Ramos (cell line): ENCODE measurements around the gene ADAMTS15.
"Not testable (repeated sequence)": the region's sequence is repeated elsewhere in the genome, so short reads cannot be mapped to it uniquely, and the experiment has no call there.

Source experiments
- in situ Hi-C: fragments of 300-500 bp; cut with MboI; formaldehyde crosslinking; loops from one replicate; pipeline ENCODE4 v1.14.3; 2022; ENCODE audit warnings: low sequenced_read_pairs; ENCODE audit not compliant: unreplicated experiment

Gene ADAMTS15

GRCh38 chr11:130434521-130435223 lies 13.8 kb upstream of the ADAMTS15 start:
- in situ Hi-C loops = no loop called here

- in situ Hi-C loops = no loop called here
Observed at GRCh38 chr11:130435671-130436070, 12.8 kb upstream of the ADAMTS15 start.

- in situ Hi-C loops = no loop called here
Observed at GRCh38 chr11:130436171-130436570, 12.3 kb upstream of the ADAMTS15 start.

GRCh38 chr11:130437848-130438247 lies 10.6 kb upstream of the ADAMTS15 start:
- in situ Hi-C loops = no loop called here

- in situ Hi-C loops = not testable (repeated sequence)
Observed at GRCh38 chr11:130438401-130439159, 9.9 kb upstream of the ADAMTS15 start.

GRCh38 chr11:130439160-130439519 lies 9.3 kb upstream of the ADAMTS15 start:
- in situ Hi-C loops = no loop called here

- in situ Hi-C loops = no loop called here
Observed at GRCh38 chr11:130439876-130440275, 8.6 kb upstream of the ADAMTS15 start.

GRCh38 chr11:130441719-130442118 lies 6.7 kb upstream of the ADAMTS15 start:
- in situ Hi-C loops = no loop called here

GRCh38 chr11:130442737-130443136 lies 5.7 kb upstream of the ADAMTS15 start:
- in situ Hi-C loops = no loop called here

GRCh38 chr11:130445788-130446187 lies 2.7 kb upstream of the ADAMTS15 start:
- in situ Hi-C loops = no loop called here

GRCh38 chr11:130448039-130448415 lies 418 bp upstream of the ADAMTS15 start:
- in situ Hi-C loops = no loop called here

GRCh38 chr11:130449310-130449990 lies 1.0 kb downstream of the ADAMTS15 start:
- in situ Hi-C loops = no loop called here

GRCh38 chr11:130449996-130450769 lies 1.7 kb downstream of the ADAMTS15 start:
- in situ Hi-C loops = no loop called here

- in situ Hi-C loops = no loop called here
Observed at GRCh38 chr11:130451231-130452019, 3.0 kb downstream of the ADAMTS15 start.

GRCh38 chr11:130452176-130452575 lies 3.7 kb downstream of the ADAMTS15 start:
- in situ Hi-C loops = no loop called here

GRCh38 chr11:130452940-130453339 lies 4.5 kb downstream of the ADAMTS15 start:
- in situ Hi-C loops = no loop called here

GRCh38 chr11:130454491-130455252 lies 6.2 kb downstream of the ADAMTS15 start:
- in situ Hi-C loops = no loop called here

- in situ Hi-C loops = no loop called here
Observed at GRCh38 chr11:130455483-130456127, 7.2 kb downstream of the ADAMTS15 start.

- in situ Hi-C loops = no loop called here
Observed at GRCh38 chr11:130456286-130456685, 7.8 kb downstream of the ADAMTS15 start.
